GM19438 (cell line): ENCODE measurements around the gene ANAPC7.
"Not testable (repeated sequence)": the region's sequence is repeated elsewhere in the genome, so short reads cannot be mapped to it uniquely, and the experiment has no call there.

Experiments used
- ATAC-seq: cut with Tn5 transposase; IDR thresholded peaks from one replicate; pipeline ENCODE4 v1.9.1; 2021; ENCODE audit warnings: low read depth; ENCODE audit not compliant: unreplicated experiment

ANAPC7 gene, protein sequence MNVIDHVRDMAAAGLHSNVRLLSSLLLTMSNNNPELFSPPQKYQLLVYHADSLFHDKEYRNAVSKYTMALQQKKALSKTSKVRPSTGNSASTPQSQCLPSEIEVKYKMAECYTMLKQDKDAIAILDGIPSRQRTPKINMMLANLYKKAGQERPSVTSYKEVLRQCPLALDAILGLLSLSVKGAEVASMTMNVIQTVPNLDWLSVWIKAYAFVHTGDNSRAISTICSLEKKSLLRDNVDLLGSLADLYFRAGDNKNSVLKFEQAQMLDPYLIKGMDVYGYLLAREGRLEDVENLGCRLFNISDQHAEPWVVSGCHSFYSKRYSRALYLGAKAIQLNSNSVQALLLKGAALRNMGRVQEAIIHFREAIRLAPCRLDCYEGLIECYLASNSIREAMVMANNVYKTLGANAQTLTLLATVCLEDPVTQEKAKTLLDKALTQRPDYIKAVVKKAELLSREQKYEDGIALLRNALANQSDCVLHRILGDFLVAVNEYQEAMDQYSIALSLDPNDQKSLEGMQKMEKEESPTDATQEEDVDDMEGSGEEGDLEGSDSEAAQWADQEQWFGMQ

DNA sequence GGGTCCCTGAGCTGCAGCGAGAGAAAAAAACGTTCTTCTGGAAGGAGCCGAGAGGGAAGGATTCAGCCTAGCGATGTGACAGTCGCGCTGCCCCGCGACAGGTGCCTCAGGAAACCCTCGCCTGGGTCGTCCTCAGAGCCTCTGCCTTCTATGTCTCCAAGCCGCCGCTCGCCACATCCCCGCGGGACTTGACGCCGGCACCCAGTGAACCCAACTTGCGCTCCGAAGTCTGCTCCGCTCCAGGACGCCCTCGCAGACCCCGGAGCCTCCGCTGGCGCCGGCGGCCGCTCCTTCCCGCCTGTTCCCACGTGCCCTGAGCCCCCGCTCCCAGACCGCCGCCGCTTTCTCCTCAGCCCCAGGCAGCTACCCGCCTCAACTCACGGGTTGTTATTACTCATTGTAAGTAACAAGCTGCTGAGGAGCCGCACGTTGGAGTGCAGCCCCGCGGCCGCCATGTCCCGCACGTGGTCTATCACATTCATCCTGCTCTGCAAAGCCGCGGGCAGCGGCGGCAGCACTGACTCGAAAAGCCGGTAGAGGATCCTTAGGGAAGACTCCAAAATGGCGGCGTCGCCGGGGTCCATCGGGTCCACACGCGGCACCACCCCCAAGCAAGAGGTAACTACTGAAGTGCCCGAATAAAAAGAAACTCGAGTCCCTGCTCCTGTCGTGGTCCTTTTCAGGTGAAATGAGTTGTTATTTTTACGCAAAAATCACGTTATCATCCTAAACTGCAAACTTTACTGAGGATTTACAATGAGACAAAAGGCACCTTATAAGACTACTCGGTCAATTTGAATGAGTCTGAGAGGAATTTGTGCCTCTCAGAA, at the start of gene ANAPC7:
ANAPC7 (minus strand) TSS at position 563 of the 830 bp plus-strand sequence; CDS start at position 482, 81 bp downstream.
- peak; percentile 80 for ATAC-seq

DNA sequence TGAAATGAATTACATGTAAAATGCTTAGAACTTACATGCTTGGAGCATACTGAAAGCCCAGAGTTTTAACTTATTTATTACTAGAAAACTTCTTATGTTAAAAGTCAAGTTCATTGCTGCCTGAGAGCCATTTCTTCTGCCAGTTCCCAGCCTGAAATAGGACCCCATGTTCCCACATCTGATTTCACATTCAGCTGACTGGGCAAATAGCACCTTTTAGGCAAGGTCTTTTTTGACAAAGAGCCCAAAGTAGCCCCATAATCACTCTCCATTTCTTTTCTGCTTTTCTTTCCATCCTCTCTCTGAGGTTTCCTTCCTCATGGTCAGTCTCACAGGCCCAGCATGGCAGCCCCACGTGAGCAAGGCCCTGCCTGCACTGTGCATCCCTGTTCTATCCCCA, 47.8 kb upstream of the ANAPC7 start:
- ATAC-seq = no peak

DNA sequence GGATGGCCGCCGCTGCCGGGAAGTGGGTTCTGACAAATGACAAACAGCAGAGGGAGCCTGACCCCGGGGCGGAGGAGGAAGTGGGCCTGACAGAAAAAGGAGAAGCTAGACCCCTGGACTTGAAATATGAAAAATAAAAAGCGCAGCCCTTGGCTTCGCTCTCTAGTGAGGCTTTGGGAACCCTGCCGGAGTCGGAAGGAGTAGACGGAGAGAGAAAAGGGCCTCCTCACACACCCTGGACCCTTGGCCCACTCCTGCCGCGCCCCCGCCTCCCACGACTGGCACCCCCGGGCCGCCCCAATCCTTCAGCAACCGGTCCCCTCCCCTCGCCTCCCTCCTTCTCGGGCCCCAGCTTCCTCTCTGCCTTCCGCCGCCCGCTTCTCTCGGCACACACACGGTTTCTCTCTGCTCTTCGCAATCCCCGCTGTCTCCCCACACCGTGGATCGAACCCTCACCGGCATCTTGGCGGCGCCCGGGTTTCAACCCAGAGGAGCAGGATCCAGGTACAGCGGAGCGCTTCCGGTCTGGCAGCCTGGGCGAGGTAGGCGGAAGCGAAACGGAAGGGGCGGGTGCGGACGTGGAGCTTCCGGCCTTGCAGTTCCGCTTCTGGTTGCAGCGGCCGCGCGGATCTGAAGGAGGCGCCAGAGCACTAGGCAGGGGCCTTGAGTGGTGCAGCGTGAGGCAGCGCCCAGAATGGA, 46.4 kb upstream of the ANAPC7 start, which contains the start of gene ARPC3:
ARPC3 (minus strand) TSS at position 539 of the 699 bp plus-strand sequence; CDS start at position 462, 77 bp downstream.
- peak; percentile 79 for ATAC-seq

DNA sequence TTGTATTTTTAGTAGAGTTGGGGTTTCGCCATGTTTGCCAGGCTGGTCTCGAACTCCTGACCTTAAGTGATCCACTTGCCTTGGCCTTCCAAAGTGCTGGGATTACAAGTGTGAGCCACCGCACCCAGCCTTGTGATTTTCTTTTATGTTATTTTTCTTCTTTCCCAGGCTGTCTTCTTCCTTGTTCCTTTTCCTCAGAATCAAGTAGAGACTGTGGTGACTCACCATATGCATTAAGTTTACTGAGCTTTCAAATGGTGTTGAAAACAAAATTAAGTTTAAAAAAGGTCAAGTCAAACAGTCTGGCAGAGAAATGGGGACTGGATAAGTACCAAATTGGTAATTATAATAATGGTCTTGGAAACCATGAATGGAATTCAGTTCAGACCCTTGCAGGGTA, 40.9 kb upstream of the ANAPC7 start:
- ATAC-seq = no peak

DNA sequence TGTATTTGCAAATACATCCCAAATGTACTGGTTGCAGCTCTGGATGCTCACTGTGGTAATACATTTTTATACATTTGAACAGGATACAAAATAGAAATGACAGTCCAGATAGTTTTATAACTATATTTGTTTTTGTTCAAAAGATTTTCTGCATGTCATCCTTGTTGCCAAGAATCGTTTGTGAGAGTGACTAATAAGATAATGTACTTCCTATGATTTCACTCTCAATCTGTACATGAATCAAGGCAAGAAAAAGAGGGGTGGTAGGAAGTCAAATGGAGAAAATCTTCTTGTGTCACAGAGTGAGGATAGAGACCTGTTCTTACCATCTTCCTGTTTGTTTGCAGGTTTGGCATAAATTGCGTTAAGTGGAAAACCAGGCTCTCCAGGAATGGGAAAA, 32.7 kb upstream of the ANAPC7 start:
- ATAC-seq = no peak

DNA sequence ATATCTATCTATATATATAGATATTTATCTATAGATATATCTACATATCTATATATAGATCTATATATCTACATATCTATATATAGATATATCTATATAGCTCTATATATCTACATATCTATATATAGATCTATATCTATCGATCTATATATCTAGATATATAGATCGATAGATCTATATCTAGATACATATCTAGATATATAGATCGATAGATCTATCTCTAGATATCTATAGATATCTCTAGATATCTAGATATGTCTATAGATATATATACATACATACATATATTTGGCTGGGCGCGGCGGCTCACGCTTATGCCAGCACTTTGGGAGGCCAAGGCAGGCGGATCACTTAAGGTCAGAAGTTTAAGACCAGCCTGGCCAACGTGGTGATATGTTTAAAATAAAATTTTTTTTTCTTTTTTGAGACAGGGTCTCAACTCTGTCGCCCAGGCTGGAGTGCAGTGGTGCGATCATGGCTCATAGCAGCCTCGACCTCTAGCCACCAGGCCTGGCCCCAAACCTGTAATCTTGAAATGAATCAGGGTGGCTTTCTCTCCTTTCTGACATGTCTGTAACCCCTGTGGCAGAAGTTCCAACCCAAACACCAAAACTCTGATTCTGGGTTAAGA, 28.6 kb upstream of the ANAPC7 start:
- ATAC-seq = no peak

DNA sequence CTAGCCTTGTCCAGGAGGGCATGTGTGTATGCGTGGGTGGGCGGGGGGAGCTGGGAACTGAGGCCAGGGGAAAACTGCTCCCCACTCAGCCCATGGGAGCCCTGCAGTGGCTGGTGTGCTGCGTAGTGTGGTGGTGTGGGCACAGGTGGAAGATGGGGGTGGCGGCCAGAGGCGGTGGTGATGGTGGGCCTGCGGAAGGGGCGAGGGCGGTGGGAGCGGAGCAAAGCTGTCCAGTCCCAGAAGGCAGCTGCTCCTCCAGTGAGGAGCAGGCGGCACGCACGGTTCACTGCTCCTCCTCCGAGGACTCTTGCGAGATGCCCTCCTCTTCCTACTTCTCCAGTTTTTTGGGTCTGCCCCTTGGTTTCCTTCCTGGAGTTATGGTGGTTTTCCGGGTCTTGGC, 26.2 kb upstream of the ANAPC7 start:
- ATAC-seq = not testable (repeated sequence)

DNA sequence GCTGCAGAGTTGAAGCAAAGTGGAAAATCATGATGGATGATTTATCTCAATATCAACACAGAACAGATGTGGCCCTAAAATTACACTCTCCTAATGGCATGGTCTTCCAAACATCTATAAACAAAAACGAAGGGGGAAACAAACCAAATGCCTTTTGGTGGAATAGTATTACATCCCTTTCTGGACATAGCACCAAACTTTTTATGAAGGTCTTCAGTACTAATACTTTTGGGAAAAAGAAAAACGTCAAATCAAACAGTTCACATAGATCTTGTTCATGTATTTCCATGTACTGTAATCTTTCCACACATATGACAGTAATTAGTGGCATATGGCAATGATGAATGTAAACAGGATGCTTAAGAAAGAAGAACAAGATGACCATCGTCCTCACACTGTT, 22.9 kb upstream of the ANAPC7 start:
- ATAC-seq = no peak

DNA sequence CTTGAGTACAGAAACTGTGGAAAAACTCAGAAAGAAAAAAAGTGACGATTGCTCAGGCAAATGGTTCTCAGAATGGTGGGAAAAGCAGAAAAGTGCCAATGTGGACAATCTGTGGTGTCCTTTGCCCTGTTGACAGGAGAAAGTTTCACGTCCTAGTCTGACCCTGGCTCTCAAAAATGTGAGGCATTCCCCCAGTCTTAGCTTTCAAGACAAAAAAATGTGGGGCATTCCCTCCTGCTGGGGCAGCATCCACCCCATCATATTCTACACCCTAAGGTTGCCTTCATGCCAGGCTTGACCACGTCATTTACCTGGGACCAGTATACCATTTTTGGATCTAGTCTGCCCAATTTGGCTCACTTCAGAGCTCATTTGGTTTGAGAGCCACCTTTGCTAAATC, 20.7 kb upstream of the ANAPC7 start:
- ATAC-seq = no peak

DNA sequence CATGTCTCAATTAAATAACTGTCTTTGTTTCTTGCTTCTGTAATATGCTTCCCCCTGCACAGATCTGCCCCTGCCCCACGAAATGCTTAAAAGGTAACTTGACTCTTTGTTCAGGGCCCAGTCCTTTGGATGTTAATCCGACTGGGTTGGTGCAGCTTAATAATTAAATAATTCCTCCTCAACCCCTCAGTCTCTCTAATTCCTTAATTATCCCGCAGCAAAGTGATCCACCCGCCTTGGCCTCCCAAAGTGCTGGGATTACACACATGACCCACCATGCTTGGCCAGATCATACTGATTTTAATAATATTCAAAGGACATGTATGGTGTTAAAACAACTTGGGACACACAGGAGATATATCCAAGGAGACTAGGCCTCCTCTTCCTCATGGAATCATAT, 18.2 kb upstream of the ANAPC7 start:
- no peak for ATAC-seq

DNA sequence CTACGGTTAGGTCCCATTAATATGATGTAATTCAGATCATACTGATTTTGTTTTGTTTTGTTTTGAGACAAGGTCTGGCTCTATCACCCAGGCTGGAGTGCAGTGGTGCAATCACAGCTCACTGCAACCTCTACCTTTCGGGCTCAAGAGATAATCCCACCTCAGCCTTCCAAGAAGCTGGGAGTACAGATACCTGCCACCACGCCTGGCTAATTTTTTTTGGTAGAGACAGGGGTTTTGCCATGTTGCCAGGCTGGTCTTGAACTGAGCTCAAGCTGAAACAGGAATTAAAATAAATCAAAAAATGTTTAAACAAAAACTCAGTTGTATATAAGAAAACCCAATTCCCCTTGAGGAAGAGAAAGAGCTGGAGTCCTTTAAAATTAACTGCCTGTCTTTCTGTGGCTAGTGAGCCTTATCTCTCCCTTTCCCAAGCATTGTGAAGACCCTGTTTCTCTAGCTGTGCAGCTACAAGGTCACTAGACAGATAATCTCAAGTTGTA, 17.7 kb upstream of the ANAPC7 start:
- no peak for ATAC-seq

DNA sequence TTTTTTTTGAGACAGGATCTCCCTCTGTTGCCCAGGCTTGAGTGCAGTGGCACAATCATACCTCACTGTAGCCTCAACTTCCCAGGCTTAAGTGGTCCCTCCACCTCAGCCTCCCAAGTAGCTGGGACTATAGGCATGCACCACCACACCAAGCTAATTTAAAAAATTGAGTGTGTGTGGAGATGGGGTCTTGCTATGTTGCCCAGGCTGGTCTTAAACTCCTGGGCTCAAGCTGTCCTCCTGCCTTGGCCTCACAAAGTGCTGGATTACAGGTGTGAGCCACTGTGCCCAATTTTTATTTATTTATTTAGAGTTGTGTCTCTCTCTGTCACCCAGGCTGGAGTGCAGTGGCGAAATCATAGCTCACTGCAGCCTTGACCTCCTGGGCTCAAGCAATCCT, 17.1 kb upstream of the ANAPC7 start:
- ATAC-seq = not testable (repeated sequence)

DNA sequence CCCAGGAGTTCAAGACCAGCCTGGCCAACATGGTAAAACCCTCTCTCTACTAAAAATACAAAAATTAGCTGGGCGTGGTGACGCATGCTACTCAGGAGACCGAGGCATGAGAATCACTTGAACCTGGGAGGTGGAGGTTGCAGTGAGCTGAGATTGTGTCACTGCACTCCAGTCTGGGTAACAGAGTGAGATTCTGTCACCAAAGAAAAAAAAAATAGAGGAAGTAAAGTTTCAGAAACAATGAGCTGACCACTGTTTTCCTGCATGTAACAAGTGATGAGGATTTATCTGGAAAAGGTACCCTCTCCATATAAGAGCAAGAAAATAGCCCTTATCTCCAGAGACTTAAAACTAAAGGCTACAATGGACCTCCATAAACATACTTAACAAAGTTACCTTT, 13.6 kb upstream of the ANAPC7 start:
- ATAC-seq = not testable (repeated sequence)

DNA sequence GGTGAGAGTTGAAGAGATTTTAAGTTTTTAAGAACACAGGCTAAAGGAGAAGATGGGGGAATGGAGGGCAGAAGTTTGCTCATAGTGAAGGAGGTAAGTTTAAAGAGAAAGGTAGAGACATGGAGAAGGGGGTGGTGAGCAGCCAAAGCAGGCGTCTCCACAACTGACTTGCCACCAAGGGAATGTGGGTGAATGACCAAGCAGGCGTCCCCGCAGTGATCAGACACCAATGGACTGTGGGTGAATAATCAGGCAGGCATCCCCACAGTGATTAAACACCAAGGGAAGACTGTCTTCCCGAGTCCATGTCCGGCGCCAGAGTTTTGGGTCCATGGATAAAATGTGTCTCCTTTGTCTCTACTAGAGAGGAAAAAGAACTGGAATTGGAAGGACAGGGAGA, 6.6 kb upstream of the ANAPC7 start:
- ATAC-seq = not testable (repeated sequence)

DNA sequence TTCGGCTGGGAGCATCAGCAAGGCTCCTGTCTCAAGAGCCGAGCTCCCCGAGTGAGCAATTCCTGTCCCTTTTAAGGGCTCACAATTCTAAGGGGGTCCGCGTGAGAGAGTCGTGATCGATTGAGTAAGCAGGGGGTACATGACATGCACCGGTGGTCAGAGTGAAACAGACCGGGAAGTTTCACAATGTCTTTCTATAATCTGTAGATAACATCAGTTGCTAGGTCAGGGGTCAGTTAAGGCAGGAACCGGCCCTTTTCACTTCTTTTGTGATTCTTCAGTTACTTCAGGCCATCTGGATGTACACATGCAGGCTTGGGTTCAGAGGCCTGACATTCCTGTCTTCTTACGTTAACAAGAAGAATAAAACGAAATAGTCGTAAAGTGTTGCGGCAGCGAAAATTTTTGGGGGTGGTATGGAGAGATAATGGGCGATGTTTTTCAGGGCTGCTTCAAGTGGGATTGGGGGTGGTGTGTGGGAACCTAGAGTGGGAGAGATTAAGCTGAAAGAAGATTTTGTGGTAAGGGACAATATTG, 1.7 kb upstream of the ANAPC7 start:
- not testable (repeated sequence) for ATAC-seq

DNA sequence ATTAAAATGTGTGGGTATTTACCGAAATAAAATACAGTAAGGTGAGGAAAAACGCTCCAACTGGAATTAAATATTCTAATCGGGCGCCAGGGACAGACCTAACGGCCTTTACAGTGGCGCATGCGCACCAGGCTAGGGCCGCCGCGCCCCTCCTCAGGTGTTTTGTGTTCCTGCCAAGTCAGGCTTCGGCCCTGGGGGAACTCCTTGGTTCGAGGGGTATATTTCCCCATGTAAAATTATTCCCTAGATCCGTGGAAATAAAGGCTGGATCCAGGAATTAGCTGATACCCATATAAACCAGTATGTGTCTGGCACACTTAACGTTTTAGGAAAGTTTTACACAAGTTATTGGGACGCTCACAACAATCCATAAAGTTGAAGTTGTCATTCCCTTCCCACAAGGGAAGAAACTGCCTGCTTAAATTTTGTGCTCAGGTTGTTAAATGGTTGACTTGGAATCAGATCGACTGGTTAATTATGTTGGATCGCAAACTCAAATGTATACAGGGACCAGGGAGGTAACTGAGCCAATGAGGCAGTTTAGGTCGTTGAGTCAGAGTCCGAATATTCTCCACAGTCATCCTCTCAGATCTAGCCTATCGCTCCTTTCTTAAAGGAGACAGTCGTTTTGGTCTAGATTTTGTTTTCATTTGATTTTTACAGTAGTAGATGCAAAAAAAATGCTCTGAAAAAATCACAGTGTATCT, 621 bp upstream of the ANAPC7 start:
- ATAC-seq = no peak

DNA sequence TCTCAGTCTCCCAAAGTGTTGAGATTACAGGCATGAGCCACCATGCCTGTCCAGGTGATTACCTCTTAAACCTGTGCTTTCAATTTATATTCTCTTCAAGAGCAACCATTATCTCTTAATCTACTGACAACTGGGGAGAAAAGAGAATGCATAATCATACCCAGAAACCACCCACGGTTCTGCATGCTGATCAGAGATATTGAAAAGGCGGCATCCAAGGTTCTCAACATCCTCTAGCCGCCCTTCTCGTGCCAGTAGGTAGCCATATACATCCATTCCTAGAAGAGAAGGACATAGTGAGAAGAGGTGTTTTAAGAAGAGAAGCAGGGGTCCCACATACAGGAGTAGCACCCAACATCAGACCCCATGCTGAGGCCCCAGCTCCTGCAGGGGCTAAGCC, 20.8 kb downstream of the ANAPC7 start:
- no peak for ATAC-seq

DNA sequence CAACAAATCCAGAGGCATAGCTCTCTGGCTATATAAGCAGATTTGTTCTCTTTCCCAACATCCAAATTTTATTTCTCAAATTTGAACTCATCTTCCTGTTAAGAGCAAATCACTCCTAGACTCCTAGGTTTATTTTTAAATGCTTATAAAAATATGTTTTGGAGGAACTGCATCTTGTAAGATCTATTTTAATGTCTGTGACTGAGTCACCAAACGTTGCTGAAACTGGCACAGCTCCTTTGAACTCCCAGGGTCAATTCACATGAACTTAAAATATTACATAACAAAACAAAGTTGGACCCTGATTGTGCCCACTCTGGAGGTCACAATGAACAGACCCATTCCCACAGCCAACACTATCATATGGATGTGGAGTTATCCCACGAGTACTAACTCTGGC, 23.9 kb downstream of the ANAPC7 start:
- ATAC-seq = no peak

DNA sequence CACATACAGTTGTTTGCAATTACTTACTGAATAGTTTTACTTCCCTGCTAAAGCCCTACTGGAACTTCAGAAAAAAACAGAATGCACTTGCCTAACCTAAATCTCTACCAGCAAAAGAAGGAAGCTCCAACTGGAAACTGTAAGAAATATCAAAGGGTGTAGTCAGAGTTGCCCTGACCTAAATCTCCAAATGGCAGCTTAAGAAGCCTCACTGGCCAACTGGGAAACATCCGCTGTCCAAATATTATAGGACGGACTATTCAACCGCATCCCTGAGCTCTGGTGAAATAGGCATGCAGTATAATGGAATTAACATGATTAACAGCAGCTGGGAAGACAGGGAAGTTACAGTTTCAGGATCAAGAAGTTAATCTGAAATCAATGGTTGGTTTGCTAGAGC, 24.3 kb downstream of the ANAPC7 start:
- ATAC-seq = no peak
